Embryonic facial prominence (tissue), 1 donor: ENCODE data around the gene PGPEP1.
"Not testable (repeated sequence)": the region's sequence is repeated elsewhere in the genome, so short reads cannot be mapped to it uniquely, and the experiment has no call there.

ENCODE experiments used
- DNase-seq: peaks from one replicate; pipeline ENCODE4 v3.0.0-alpha.2; 2016; ENCODE audit errors: extremely low spot score

The PGPEP1 gene

GRCh38 chr19:18364277-18364825 lies 24.0 kb downstream of the PGPEP1 start:
- DNase-seq, result not testable (repeated sequence)

DNA sequence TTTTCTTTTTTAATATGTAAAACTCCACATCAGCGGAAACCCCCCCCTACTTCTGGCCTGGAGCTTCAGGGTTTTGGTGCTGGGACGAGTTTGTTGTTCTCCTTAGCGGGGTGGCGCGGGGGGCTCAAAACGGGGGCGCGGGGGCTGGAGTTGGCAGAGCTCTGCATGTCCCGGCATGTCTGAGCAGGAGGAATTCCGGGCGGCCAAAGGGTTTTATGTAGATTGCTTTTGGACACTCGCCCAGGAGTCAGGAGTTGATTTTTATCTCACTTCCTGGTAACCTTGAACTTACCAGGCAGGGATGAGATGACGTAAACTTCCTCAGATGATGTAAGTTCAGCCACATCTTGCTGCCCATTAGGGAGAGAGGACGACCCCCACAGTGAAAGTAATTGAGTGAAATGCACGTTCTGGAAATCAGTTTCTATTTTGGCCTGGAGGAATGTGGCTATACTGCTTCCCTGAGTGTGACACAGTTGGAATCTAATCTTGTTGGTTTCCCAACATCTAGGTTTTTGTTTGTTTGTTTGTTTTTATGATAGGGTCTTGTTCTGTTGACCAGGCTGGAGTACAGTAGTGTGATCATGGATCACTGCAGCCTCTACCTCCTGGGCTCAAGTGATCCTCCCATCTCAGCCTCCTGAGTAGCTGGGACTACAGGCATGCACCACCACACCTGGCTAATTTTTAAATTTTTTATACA lies 24.6 kb downstream of the PGPEP1 start:
- peak; percentile 81 for DNase-seq

- DNase-seq, result no peak
Measured at GRCh38 chr19:18366021-18366435, 25.6 kb downstream of the PGPEP1 start.

DNA sequence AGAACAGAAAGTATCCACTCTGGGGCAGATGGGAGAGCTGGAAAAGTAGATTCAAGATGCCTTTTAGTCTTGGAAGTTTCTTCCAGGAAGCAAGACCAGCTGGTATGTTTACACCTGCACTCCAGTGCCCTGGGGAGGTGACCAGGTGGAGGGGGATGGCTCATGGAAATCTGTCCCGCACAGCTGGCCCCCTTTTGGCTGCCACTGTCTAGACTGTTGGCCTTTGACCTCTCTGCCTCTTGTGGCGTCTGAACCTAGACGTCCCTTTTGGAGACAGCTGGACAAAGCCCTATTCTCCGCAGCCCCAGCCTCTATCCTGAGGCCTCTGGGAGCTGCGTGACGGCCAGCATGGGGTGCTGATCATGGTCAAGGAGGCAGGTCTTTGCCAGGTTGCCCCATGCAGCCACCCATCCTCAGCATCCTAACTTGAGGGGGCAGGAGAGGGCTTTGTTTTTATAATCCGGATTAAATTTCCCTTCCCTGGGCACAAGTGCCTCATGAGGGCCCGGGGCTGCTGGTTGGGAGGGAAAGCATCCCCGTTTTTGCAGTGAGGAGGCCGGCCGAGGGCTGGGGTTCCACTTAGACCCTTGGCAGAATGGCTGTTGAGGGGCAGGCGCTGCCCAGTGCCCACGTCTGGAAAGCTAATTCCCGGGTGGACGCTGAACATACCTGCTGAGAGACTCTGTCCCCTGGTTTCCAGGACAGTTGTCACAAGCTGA lies 28.3 kb downstream of the PGPEP1 start:
- DNase-seq, result no peak

GRCh38 chr19:18373407-18373891 lies 33.1 kb downstream of the PGPEP1 start:
- DNase-seq, result no peak

GRCh38 chr19:18373892-18374629 lies 33.7 kb downstream of the PGPEP1 start:
- DNase-seq, result no peak

DNA sequence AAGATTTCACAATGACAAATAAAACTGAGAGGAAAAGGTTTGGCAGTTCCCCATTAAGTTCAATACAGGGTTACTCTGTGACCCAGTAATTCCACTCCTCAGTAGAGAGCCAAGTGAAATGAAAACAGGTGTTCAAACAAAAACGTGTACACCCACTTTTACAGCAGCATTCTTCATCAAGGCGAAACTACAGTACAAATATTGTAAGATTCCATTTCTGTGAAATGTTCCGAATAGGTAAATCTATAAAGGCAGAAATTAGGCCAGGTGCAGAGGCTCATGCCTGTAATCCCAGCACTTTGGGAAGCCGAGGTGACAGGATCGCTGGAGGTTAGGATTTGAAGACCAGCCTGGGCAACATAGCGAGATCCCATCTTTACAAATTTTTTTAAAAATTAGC lies 36.6 kb downstream of the PGPEP1 start:
- no peak for DNase-seq

DNA sequence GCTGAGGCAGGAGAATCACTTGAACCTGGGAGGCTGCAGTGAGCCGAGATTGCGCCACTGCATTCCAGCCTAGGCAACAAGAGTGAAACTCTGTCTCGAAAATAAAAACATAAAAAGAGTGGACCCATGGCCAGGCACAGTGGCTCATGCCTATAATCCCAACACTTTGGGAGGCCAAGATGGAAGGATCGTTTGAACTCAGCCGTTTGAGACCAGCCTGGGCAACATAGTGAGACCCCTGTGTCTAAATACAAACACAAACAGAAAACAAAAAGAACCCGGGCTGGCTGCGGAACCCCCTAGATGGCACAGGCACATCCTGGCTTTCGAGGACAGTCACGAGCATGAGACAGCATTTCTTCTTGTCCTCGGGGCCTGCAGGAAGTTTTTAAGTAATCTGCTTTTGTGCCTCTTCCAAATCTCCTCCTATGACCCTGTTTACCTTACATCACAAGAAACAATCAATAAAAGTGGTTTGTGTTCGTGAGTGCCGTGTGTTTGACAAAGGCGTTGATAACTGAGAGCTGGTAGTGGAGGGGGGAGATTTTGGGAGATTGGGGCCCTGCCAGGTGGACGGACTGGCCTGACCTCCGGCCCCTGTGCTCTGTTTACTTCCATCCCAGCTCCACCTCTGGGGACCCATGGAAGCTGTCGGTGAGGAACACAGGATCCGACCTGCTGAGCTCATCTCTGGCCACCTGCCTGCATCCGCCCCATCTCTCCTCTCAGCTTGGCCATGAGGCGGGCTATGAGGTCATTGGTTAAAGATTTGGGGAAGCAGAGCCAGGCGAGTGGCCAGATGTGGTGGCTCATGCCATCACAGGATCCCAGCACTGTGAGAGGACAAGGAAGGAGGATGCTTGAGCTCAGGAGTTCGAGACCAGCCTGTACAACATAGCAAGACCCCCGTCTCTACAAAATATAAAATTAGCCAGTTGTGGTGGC lies 39.7 kb downstream of the PGPEP1 start:
- no peak for DNase-seq

GRCh38 chr19:18380843-18381242 lies 40.4 kb downstream of the PGPEP1 start:
- no peak for DNase-seq

DNA sequence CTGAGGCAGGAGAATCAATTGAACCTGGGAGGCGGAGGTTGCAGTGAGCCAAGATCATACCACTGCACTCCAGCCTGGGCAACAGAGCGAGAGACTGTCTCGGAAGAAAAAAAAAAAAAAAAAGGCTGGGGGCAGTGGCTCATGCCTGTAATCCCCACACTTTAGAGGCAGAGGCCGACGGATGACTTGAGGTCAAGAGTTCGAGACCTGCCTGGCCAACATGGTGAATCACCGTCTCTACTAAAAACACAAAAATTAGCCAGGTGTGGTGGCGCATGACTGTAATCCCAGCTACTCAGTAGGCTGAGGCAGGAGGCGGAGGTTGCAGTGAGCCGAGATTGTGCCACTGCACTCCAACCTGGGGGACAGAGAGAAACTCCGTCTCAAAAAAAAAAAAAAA lies 43.2 kb downstream of the PGPEP1 start:
- not testable (repeated sequence) for DNase-seq

GRCh38 chr19:18384775-18385174 lies 44.4 kb downstream of the PGPEP1 start:
- no peak for DNase-seq

DNA sequence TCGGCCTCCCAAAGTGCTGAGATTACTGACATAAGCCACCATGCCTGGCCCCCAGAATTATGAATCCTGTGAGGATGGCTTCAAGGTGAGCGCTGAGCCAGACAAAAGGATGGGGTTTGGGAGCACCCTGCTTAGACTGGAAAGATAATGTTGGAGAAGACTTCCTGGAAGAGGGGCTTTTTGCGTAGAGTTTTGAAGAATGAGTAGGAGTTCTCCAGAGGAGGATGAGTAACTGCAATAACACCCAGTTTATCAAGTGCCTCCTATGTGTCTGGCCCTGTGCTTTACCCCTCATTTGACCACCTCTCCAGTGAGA lies 44.9 kb downstream of the PGPEP1 start:
- DNase-seq, result no peak

DNA sequence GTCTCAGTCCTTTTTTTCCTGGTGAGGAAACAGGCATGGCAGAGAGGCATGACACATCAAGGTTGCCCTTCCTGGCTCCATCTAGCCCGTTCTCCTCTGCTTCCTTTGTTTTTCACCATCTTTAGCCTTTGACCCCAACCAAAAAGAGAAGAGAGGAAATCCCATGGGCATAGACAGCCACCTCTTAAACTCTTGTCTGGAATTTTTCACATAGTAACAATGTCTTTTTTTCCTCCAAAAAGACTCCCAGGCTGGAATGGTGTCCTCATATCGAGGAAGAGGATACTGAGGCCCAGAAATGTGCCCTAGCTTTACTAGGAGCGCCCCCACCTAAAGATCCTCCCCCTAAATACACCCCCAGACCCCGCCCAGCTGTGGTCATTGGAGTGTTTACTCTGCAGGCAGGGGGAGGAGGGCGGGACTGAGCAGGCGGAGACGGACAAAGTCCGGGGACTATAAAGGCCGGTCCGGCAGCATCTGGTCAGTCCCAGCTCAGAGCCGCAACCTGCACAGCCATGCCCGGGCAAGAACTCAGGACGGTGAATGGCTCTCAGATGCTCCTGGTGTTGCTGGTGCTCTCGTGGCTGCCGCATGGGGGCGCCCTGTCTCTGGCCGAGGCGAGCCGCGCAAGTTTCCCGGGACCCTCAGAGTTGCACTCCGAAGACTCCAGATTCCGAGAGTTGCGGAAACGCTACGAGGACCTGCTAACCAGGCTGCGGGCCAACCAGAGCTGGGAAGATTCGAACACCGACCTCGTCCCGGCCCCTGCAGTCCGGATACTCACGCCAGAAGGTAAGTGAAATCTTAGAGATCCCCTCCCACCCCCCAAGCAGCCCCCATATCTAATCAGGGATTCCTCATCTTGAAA lies 45.5 kb downstream of the PGPEP1 start, which contains the start of gene GDF15:
Gene GDF15 (plus strand): TSS at position 484 of the 868 bp plus-strand sequence. CDS start 32 bp downstream, at position 516.
- no peak for DNase-seq

DNA sequence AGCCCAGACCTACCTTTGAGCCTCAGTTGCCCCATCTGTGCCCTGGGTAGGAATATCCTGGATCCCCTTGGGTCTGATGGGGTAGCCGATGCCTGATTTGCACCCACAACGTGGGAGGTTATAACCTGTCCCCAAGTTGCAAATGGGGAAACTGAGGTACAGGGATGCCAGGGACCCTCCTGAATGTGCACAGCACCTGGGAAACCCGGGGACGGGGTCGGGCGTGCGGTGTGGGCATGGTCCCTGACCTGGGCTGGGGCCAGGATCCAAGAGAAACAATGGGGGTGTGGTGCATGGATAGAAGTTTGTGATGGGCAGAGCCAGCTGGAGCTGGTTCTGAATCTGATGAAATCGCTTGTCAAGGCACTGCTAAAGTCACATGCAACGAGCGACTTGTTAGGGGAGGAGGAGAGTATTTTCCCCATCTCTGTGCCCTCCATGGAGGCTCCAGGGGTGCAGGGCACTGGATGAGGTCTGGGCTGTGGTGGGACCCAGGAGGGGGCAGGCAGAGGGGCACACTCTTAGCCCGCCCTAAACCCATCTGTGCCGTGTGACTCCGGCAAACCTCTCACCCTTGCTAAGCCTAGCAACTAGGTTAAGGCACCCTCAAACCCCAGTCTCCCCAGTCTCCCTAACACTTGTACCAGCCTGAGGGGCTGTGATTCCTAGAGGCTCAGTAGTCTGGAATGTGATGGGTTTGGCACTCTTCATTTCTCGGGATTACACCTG lies 46.3 kb downstream of the PGPEP1 start:
- DNase-seq, result no peak

- no peak for DNase-seq
Measured at GRCh38 chr19:18388100-18388959, 47.9 kb downstream of the PGPEP1 start.

DNA sequence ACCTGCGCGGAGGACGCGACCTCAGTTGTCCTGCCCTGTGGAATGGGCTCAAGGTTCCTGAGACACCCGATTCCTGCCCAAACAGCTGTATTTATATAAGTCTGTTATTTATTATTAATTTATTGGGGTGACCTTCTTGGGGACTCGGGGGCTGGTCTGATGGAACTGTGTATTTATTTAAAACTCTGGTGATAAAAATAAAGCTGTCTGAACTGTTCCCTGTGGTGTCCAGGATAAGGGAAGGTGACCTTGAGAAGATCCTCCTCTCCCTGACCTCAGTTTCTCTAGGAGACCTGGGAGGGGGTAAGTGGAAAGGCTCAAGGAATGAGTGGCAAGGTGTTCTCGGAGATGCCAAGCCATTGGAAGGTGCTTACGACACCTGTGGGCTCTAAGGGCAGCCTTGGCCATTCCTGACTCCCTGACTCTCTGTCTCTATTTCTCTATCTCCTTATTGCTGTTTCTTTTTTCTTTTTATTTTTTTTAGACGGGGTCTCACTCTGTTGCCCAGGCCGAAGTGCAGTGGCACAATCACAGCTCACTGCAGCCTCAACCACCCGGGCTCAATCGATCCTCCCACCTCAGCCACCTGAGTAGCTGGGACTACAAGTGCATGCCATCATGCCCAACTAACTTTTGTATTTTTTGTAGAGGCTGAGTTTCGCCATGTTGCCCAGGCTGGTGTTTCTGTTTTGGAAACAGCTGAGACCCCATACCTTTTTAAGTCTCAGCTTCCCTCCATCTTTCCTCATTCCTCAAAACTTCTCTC lies 48.7 kb downstream of the PGPEP1 start:
- no peak for DNase-seq

- DNase-seq, result no peak
Measured at GRCh38 chr19:18389726-18390064, 49.3 kb downstream of the PGPEP1 start.
